SK-N-MC (cell line): ENCODE data around the gene EPM2A.
A peak's percentile ranks its signal among the peaks of the same experiment; 100 is the strongest.

ENCODE experiments used
- DNase-seq: peaks from one replicate; pipeline ENCODE4 v3.0.0-alpha.2; 2011; ENCODE audit warnings: low read depth, low spot score
- H3K27ac ChIP-seq: fragments of 200-600 bp; sonication (generic); 2 replicates; pipeline ENCODE4 v1.5.1; 2016; ENCODE audit warnings: mixed run types
- H3K36me3 ChIP-seq: fragments of 200-600 bp; sonication (generic); 2 replicates; pipeline ENCODE4 v1.6.1; 2017; ENCODE audit warnings: antibody characterized with exemption, low read length, mixed read lengths; ENCODE audit not compliant: insufficient read depth
- H3K4me3 ChIP-seq: fragments of 200-600 bp; sonication (generic); 2 replicates; pipeline ENCODE4 v1.5.1; 2016
- H3K9ac ChIP-seq: fragments of 200-600 bp; sonication (generic); 2 replicates; pipeline ENCODE4 v1.8.0; 2017; ENCODE audit warnings: mixed run types, mixed read lengths; ENCODE audit not compliant: insufficient read length
- H3K9me3 ChIP-seq: fragments of 200-600 bp; sonication (generic); 2 replicates; pipeline ENCODE4 v1.6.1; 2017; ENCODE audit warnings: low read depth, mild to moderate bottlenecking, antibody characterized with exemption, low read length, moderate library complexity, mixed read lengths
- EZH2 ChIP-seq: fragments of 200-600 bp; sonication (generic); IDR thresholded peaks from one replicate; pipeline ENCODE4 v1.6.1; 2017; ENCODE audit warnings: antibody characterized with exemption
- FOXP2 ChIP-seq: optimal IDR thresholded peaks from 2 replicates; pipeline ENCODE3; 2011; ENCODE audit warnings: mild to moderate bottlenecking, moderate library complexity; ENCODE audit not compliant: insufficient read depth; ENCODE audit errors: extremely low read length, control extremely low read depth
- POLR2AphosphoS5 ChIP-seq: IDR thresholded peaks from 2 replicates; pipeline ENCODE4 v1.6.1; 2012; ENCODE audit warnings: mild to moderate bottlenecking, low read depth, low read length, borderline replicate concordance

Gene EPM2A

DNA sequence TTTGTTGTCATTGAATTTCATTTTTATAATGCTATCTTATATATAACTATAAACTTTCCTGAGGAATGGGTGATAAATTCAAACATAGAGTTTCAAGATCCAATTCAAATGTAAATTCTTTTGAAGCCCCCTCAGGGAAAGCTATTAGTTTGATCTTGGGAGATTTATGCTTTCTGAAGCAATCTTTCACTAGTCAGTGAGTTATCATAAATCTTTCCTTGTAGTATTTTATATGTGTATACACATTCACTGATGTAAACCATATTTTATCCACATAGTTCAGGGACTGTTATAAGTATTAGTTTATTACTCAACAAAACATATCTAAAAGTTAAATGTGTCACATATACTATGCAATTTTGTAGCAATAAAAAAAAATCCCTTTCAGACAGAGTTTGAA, 2.9 kb upstream of the EPM2A start:
- peak overlapping the region; percentile 73 for H3K27ac ChIP-seq
- no peaks in the 10 kb centered on the region for H3K36me3 ChIP-seq

DNA sequence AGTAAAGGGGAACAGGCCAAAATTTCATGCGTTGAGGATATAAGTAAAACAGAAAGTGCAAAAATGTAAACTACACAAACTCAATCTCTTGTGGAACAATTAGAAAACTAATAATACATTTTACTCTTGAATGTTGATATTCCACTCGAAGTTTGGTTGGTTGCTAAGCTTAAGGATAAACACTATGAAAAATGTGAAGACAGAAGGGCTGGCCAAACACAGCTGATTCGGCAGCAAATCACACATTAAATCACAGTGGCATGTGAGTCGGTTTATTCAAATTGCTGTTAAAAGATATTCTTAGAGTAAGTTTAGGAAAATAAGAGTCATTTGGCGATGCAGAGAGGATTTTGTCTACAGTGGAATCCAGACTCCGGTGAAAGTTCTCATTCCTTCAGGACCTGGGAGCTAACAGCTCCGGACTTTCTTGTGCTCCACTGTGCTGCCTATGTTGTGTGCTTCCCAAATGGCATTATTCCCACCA, 1.4 kb upstream of the EPM2A start:
- DNase-seq, result no peak
- TF ChIP-seq EZH2 (no peak), POLR2AphosphoS5 (peak; percentile 23; the same call in 1 of the 2 replicates), FOXP2 (no peak)
- Histone ChIP-seq H3K36me3 (no peaks in the 10 kb centered on the region), H3K27ac (peak overlapping the region; percentile 56), H3K4me3 (peak overlapping the region; percentile 94), H3K9ac (peak overlapping the region; percentile 94), H3K9me3 (no peaks in the 10 kb centered on the region)

More for the DNA sequence above, 2.9 kb upstream of the EPM2A start:
- no peak for TF ChIP-seq FOXP2
- no peak for TF ChIP-seq POLR2AphosphoS5
- TF ChIP-seq EZH2, result no peak
- no peaks in the 10 kb centered on the region for H3K9me3 ChIP-seq
- H3K9ac ChIP-seq, result no peak overlapping the region
- DNase-seq, result peak; percentile 53
- peak overlapping the region; percentile 19; the same call in 1 of the 2 replicates for H3K4me3 ChIP-seq

DNA sequence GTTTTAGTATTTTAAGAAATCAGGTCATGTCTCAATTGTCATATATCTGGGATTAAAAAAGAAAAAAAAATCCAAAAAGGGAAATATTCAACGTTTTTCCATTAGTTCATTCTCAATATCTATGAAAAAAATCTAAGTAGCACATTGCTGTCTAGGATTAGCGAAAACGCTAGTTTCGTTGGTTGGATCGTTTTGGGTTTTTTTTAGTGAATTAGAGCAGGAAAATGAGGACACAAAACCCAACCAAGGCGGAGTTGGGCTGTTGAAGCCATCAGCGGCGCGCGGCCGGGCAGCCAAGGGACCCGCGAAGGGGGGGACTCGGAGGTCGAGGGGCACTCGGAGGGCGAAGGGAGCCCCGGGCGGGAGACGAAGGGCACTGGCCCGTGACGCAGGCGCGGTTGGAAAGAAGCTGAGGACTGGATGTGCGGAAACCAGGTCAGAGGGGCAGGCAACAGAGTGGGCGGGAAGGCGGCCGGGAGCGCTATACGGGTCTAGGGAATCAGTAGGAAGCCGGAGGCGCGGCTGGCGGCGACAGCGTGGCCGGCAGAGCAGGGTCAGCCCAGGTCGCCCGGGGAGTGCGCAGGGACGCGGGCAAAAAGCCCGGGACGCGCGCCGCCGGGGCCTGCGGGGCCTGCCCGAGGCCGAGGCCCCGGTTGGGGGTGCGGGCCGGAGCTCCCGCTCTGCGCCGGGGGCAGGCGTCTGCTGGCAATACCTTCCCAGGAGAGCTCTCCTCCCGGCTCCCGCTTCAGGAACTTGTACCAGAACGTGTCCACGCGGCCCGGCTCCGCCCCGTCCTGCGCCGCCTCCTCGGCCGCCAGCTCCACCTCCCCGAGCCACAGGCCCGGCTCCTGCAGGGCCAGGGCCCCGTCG, 599 bp downstream of the EPM2A start:
- peak overlapping the region; percentile 94 for H3K9ac ChIP-seq
- TF ChIP-seq POLR2AphosphoS5 (peak; percentile 74), EZH2 (no peak)
- peak overlapping the region; percentile 94 for H3K4me3 ChIP-seq
- no peak for DNase-seq
- no peaks in the 10 kb centered on the region for H3K36me3 ChIP-seq
- peak overlapping the region; percentile 56 for H3K27ac ChIP-seq
- H3K9me3 ChIP-seq, result no peaks in the 10 kb centered on the region

DNA sequence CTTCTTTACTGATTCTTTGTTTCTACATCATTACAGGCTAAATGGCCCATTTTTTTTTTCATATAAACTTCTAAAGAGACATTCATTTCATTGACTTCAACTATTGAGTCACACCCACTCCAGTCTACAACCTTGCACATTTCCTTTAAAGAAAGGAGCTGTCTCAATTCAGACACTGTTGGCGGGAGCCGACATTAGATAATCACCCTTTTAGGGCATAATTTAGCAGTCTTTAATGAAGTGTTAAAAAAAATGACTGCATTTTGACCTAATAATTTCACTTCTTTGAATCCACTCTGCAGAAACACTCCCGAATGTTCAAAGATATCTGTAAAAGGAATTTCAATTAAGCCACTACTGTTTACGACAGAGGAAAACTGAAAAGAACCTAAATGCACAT, 1.5 kb downstream of the EPM2A start:
- Histone ChIP-seq H3K9ac (peak overlapping the region; percentile 94), H3K36me3 (no peaks in the 10 kb centered on the region), H3K27ac (no peak overlapping the region; the same call in 1 of the 2 replicates), H3K9me3 (no peaks in the 10 kb centered on the region), H3K4me3 (peak overlapping the region; percentile 94)
- DNase-seq, result no peak
- TF ChIP-seq EZH2, result no peak
- TF ChIP-seq POLR2AphosphoS5, result no peak
- TF ChIP-seq FOXP2, result no peak

DNA sequence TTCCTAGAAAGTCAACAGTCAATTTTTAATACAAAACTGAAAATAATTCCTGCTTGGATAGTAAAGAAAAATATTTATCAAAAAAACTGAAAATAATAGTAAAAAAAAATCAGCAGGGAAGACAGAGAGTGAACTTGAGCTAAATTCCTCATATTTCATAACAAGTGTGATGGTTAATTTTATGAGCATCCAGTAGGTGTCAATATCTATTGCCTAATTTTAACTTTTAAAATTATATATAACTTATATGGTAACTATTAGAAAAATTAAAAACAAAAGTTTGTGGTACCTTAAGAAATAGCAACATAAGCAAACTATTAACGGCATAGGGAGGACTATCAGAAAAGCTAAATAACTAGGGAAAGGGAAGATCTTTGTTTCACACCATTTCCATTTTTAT, 2.1 kb downstream of the EPM2A start:
- no peaks in the 10 kb centered on the region for H3K36me3 ChIP-seq
- H3K9ac ChIP-seq, result no peak overlapping the region
- H3K27ac ChIP-seq, result no peak overlapping the region; the same call in 1 of the 2 replicates
- no peaks in the 10 kb centered on the region for H3K9me3 ChIP-seq
- DNase-seq, result no peak
- TF ChIP-seq FOXP2, result no peak
- no peak for TF ChIP-seq POLR2AphosphoS5
- no peak overlapping the region for H3K4me3 ChIP-seq

DNA sequence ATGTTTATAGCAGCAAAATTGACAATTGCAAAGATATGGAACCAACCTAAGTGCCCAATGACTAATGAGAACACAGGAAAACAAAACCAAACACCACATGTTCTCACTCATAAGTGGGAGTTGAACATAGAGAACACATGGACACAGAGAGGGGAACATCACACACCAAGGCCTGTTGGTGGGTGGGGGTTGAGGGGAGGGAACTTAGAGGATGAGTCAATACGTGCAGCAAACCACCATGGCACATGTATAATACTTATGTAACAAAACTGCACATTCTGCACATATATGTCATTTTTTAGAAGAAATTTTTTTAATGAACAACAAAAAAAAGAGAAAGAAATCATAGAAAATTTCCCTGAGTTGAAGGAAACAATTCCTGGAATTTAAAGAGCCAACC, 3.9 kb downstream of the EPM2A start:
- Histone ChIP-seq H3K4me3 (no peak overlapping the region), H3K27ac (peak overlapping the region; percentile 52; the same call in 1 of the 2 replicates), H3K9me3 (no peaks in the 10 kb centered on the region), H3K9ac (no peak overlapping the region), H3K36me3 (no peaks in the 10 kb centered on the region)
- TF ChIP-seq EZH2 (no peak), FOXP2 (no peak), POLR2AphosphoS5 (no peak)
- DNase-seq, result no peak

DNA sequence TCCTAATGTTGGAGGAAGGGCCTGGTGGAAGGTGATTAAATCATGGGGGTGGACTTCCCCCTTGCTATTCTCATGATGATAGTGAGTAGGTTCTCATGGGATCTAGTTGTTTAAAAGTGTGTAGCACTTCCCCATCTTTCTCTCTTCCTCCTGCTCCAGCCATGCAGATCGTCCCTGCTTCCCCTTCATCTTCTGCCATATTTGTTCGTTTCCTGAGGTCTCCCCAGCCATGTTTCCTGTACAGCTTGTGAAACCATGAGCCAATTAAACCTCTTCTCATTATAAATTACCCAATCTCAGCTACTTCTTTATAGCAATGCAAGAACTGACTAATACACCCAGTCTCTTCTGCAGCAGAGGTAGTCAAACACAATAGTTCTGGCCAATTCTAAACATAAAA, 5.4 kb downstream of the EPM2A start:
- no peaks in the 10 kb centered on the region for H3K36me3 ChIP-seq
- no peak for DNase-seq

DNA sequence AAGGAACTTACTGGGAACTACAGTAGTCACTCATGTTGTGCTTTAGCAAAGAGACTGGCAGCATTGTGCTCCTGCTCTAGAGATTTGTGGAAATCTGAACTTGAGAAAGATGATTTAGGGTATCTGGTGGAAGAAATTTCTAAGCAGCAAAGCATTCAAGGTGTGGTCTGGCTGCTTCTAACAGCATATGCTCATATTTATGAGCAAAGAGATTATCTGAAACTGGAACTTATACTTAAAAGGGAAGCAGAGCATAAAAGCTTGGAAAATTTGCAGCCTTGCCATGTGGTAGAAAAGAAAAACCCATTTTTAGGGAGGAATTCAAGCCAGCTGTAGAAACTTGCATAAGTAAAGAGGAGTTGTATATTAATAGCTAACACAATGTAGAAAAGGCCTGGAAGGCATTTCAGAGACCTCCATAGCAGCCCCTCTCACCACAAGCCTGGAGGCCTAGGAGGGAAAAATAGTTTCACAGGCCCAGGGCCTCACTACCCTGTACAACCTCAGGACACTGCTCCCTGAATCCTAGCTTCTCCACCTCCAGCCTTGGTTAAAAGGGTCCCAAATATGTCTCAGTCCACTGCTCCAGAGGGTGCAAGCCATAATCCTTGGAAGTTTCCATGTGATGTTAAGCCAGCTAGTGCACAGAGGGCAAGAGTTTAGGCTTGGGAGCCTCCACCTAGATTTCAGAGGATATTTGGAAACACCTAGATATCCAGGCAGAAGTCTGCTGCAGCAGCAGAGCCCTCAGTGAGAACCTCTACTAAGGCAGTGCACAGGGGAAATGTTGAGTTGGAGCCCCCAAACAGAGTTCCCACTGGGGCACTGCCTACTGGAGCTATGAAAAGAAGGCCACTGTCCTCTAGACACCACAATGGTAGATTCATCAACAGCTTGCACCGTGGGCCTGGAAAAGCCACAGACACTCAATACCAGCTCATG, 6.6 kb downstream of the EPM2A start:
- no peak for DNase-seq
- no peak overlapping the region for H3K4me3 ChIP-seq
- H3K27ac ChIP-seq, result no peak overlapping the region
- H3K9me3 ChIP-seq, result no peaks in the 10 kb centered on the region
- H3K36me3 ChIP-seq, result no peaks in the 10 kb centered on the region
- no peak overlapping the region for H3K9ac ChIP-seq
- no peak for TF ChIP-seq POLR2AphosphoS5
- no peak for TF ChIP-seq EZH2
- TF ChIP-seq FOXP2, result no peak

More for the DNA sequence above, 5.4 kb downstream of the EPM2A start:
- no peak overlapping the region for H3K9ac ChIP-seq
- no peak overlapping the region for H3K27ac ChIP-seq
- TF ChIP-seq EZH2, result no peak
- TF ChIP-seq FOXP2, result no peak
- TF ChIP-seq POLR2AphosphoS5, result no peak
- no peak overlapping the region for H3K4me3 ChIP-seq
- H3K9me3 ChIP-seq, result no peaks in the 10 kb centered on the region
